ENCODE results near the gene KIRREL3. TPM values are rescaled to one million over a fixed set of nuclear protein-coding genes. Genes with fewer than 3 reads are reported as not detected.

The KIRREL3 gene
- total and polyA plus RNA-seq, 9 of the 15 experiments (the other 6 are each of a cell fraction or from before 2014, with no cell fraction given): 0.04 to 0.10 TPM; not detected in 7

DNA sequence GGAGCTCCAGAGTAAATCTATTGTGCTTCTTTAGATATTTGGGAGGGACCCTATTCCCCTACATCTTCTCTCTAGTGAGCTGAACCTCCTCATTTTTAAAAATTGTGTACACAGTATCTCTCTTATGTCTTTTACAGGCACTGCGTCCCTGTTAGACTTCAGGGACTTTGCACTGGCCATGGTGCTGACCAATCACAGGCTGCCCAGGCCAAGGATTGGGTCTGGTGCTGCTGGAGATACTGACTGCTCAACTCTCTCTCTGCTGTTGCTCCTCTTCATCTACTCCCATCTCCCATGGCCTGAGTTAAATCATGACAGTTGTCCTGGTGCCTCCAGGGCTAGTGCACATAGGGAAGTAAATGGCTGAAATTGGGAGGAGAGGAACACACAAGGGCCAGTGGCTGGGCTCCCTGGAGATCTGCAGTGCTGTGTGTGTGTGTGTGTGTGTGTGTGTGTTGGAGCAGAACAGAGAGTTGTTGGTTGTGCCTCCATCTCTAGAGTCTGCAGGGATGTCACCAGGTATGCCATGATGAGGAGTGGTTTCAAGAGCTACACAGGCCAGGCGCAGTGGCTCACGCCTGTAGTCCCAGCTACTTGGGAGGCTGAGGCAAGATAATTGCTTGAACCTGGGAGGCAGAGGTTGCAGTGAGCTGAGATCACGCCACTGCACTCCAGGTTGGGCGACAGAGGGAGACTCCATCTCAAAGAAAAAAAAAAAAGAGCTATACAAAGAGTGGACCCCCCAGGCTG is 489.8 kb downstream of the KIRREL3 start:
- no peak overlapping the region for H3K27ac ChIP-seq (ENCODE audit: extremely low read depth, low read depth, low read length)
- peak; percentile 51; the same call in 1 of the 3 replicates for ATAC-seq
- H3K9ac ChIP-seq (ENCODE audit: insufficient read depth in 1 of 2, low read depth in 2 of 2, low read length in 2 of 2): no peak overlapping the region
- H3K9me1 ChIP-seq (ENCODE audit: control insufficient read depth, insufficient read depth, low read length): no peaks in the 10 kb centered on the region
- no peak for DNase-seq (ENCODE audit: extremely low read depth in 1 of 4, low spot score in 3 of 4)
- 0 out of 2 replicates have a peak, but pooled peaks cover 3% of the 10 kb centered on the region for H4K20me1 ChIP-seq (replicated peaks; ENCODE audit: control insufficient read depth, insufficient read depth, low read length)
- intact Hi-C loops (cut with micrococcal nuclease) (no loop called here), in situ Hi-C loops (cut with MboI) (no loop called here)
- H3K9me3 ChIP-seq (replicated peaks; ENCODE audit: control insufficient read depth, insufficient read depth, low read depth, low read length): no peaks in the 10 kb centered on the region
- no peaks in the 10 kb centered on the region for H3K79me2 ChIP-seq (ENCODE audit: control insufficient read depth, insufficient read depth, low read length)
- ChIA-PET POLR2A (no interaction called here), CTCF (ENCODE audit: low intra/inter-chr PET ratio) (no interaction called here)
- H3K27me3 ChIP-seq (ENCODE audit: control insufficient read depth in 2 of 2, insufficient read depth in 2 of 2, low read length in 2 of 2): peaks cover 0 to 42% of the 10 kb centered on the region in 2 experiments; a peak in 4 of 5 replicates
- 0% methylated on average over 5 of the region's 5 CpGs for WGBS (ENCODE audit: insufficient coverage, low coverage, missing lambda C conversion rate)
- H3K36me3 ChIP-seq (ENCODE audit: control insufficient read depth, insufficient read depth, low read length): no peaks in the 10 kb centered on the region
- H3K4me1 ChIP-seq (replicated peaks in 1 of 2; ENCODE audit: control insufficient read depth in 2 of 2, insufficient read depth in 2 of 2, low read length in 2 of 2): no peaks in the 10 kb centered on the region
- BruUV-seq (replicated peaks): no TSS peak
- FAIRE-seq: no peak
- H2AFZ ChIP-seq (ENCODE audit: low read depth, low read length): no peak overlapping the region
- H3K4me3 ChIP-seq: no peak overlapping the region
- no peak overlapping the region for H3K4me2 ChIP-seq (ENCODE audit: insufficient read depth, low read length)
- TF ChIP-seq CSDE1 (IDR thresholded peaks at IDR 0.05) (no peak), EHMT2 (IDR thresholded peaks at IDR 0.05) (peak; percentile 43; the same call in 1 of the 2 replicates), SRSF9 (IDR thresholded peaks at IDR 0.05; ENCODE audit: borderline replicate concordance, low read depth, low read length) (no peak), ZNF263 (CRISPR knock-in tag; IDR thresholded peaks at IDR 0.05; ENCODE audit: borderline replicate concordance) (no peak), KDM4B (IDR thresholded peaks at IDR 0.05; ENCODE audit: borderline replicate concordance in 2 of 2, low read depth in 1 of 2) (no peak), MYNN (IDR thresholded peaks at IDR 0.05) (no peak), MYNN (CRISPR knock-in tag; IDR thresholded peaks at IDR 0.05) (no peak)
- TF ChIP-seq, protein P1, sequence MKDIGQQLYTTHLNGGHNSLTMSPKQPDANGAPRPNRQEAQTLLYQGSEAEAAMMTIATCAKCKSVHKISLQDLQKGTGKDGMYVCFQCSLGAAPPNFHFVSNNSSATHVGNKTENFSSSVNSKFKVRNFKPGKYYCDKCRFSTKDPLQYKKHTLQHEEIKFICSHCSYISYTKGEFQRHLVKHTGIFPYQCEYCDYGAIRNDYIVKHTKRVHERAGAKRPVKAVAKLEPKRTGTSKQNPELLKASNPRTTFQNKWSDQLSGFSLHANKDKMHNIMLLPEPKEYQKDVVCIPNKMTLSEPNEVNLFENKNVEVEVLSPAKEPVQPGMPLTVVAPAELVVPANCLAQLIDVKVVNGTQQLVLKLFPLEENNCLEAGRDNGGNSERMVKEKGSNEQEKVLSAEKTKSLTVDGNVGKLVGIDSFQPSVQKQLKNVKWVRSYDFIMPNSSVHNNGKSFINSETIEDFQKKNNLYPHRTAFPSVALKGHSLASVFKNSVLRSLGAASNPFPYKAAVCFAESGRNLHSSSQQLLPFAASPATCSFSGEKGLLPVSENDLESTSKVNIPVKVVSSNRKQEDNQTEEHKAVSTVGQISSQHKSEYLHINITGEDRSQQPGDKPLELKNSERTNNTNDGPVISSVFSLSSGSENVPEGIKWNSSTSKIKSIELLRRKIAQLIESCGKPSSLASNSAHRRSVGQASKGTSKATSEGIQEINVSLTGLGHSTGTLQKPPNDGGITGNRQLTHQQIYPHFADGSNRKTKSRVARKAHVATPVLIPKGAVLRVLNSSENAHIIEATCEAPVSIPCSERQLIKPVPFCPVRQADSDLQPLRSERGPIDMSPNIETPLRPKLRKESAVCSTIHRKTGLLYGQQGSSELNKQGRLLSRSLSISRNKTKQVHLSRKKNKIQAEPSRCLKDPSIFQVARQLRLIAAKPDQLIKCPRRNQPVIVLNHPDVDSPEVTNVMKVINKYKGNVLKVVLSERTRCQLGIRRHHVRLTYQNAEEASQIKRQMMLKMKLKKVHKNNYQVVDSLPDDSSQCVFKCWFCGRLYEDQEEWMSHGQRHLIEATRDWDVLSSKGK (CRISPR knock-in tag; IDR thresholded peaks at IDR 0.05): no peak
- TF ChIP-seq, protein P2, sequence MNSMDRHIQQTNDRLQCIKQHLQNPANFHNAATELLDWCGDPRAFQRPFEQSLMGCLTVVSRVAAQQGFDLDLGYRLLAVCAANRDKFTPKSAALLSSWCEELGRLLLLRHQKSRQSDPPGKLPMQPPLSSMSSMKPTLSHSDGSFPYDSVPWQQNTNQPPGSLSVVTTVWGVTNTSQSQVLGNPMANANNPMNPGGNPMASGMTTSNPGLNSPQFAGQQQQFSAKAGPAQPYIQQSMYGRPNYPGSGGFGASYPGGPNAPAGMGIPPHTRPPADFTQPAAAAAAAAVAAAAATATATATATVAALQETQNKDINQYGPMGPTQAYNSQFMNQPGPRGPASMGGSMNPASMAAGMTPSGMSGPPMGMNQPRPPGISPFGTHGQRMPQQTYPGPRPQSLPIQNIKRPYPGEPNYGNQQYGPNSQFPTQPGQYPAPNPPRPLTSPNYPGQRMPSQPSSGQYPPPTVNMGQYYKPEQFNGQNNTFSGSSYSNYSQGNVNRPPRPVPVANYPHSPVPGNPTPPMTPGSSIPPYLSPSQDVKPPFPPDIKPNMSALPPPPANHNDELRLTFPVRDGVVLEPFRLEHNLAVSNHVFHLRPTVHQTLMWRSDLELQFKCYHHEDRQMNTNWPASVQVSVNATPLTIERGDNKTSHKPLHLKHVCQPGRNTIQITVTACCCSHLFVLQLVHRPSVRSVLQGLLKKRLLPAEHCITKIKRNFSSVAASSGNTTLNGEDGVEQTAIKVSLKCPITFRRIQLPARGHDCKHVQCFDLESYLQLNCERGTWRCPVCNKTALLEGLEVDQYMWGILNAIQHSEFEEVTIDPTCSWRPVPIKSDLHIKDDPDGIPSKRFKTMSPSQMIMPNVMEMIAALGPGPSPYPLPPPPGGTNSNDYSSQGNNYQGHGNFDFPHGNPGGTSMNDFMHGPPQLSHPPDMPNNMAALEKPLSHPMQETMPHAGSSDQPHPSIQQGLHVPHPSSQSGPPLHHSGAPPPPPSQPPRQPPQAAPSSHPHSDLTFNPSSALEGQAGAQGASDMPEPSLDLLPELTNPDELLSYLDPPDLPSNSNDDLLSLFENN (IDR thresholded peaks at IDR 0.05; ENCODE audit: low read depth in 2 of 2, low read length in 2 of 2): no peak
- TF ChIP-seq, protein P3, sequence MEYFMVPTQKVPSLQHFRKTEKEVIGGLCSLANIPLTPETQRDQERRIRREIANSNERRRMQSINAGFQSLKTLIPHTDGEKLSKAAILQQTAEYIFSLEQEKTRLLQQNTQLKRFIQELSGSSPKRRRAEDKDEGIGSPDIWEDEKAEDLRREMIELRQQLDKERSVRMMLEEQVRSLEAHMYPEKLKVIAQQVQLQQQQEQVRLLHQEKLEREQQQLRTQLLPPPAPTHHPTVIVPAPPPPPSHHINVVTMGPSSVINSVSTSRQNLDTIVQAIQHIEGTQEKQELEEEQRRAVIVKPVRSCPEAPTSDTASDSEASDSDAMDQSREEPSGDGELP (CRISPR knock-in tag; IDR thresholded peaks at IDR 0.05; ENCODE audit: borderline replicate concordance): no peak
- TF ChIP-seq, protein P4, sequence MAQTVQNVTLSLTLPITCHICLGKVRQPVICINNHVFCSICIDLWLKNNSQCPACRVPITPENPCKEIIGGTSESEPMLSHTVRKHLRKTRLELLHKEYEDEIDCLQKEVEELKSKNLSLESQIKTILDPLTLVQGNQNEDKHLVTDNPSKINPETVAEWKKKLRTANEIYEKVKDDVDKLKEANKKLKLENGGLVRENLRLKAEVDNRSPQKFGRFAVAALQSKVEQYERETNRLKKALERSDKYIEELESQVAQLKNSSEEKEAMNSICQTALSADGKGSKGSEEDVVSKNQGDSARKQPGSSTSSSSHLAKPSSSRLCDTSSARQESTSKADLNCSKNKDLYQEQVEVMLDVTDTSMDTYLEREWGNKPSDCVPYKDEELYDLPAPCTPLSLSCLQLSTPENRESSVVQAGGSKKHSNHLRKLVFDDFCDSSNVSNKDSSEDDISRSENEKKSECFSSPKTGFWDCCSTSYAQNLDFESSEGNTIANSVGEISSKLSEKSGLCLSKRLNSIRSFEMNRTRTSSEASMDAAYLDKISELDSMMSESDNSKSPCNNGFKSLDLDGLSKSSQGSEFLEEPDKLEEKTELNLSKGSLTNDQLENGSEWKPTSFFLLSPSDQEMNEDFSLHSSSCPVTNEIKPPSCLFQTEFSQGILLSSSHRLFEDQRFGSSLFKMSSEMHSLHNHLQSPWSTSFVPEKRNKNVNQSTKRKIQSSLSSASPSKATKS (CRISPR knock-in tag; IDR thresholded peaks at IDR 0.05): no peak

Data from K562 (cell line).